ENCODE measurements around the gene PRSS33. TPM values are rescaled to one million over a fixed set of nuclear protein-coding genes. Genes with fewer than 3 reads are reported as not detected.

PRSS33 gene
- total RNA-seq, 1 donor from 2014 or later: not detected

- Histone ChIP-seq H3K36me3 (peaks cover 55% of the 10 kb centered on the region), H3K9me3 (replicated peaks) (no peaks in the 10 kb centered on the region), H3K27ac (replicated peaks) (no peak overlapping the region), H3K27me3 (ENCODE audit: low read depth) (no peaks in the 10 kb centered on the region), H3K4me3 (no peak overlapping the region), H3K4me1 (peaks cover 77% of the 10 kb centered on the region)
- TF ChIP-seq CTCF (IDR thresholded peaks at IDR 0.05; ENCODE audit: borderline replicate concordance): no peak
- intact Hi-C loops (cut with micrococcal nuclease): no loop called here
- DNase-seq: no peak
Measured at GRCh38 chr16:2757344-2757743, 30.0 kb downstream of the PRSS33 start.

- peaks cover 83% of the 10 kb centered on the region for H3K4me1 ChIP-seq
- H3K27ac ChIP-seq (replicated peaks): no peak overlapping the region
- no peaks in the 10 kb centered on the region for H3K9me3 ChIP-seq (replicated peaks)
- H3K27me3 ChIP-seq (ENCODE audit: low read depth): no peaks in the 10 kb centered on the region
- no peak for DNase-seq
- peaks cover 46% of the 10 kb centered on the region for H3K36me3 ChIP-seq
- TF ChIP-seq CTCF (IDR thresholded peaks at IDR 0.05; ENCODE audit: borderline replicate concordance): no peak
- intact Hi-C loops (cut with micrococcal nuclease): no loop called here
- H3K4me3 ChIP-seq: peak overlapping the region; percentile 82
Measured at GRCh38 chr16:2756288-2757015, 30.9 kb downstream of the PRSS33 start.

GRCh38 chr16:2755158-2755557 lies 32.2 kb downstream of the PRSS33 start:
- DNase-seq: no peak
- Histone ChIP-seq H3K9me3 (replicated peaks) (no peaks in the 10 kb centered on the region), H3K27ac (replicated peaks) (peak overlapping the region; percentile 99), H3K4me3 (peak overlapping the region; percentile 82), H3K4me1 (peaks cover 79% of the 10 kb centered on the region), H3K36me3 (peaks cover 33% of the 10 kb centered on the region), H3K27me3 (ENCODE audit: low read depth) (no peaks in the 10 kb centered on the region)
- TF ChIP-seq CTCF (IDR thresholded peaks at IDR 0.05; ENCODE audit: borderline replicate concordance): no peak
- intact Hi-C loops (cut with micrococcal nuclease): no loop called here

GRCh38 chr16:2753733-2754020 lies 33.7 kb downstream of the PRSS33 start:
- peak overlapping the region; percentile 82 for H3K4me3 ChIP-seq
- peaks cover 18% of the 10 kb centered on the region for H3K36me3 ChIP-seq
- intact Hi-C loops (cut with micrococcal nuclease): no loop called here
- no peaks in the 10 kb centered on the region for H3K9me3 ChIP-seq (replicated peaks)
- peaks cover 72% of the 10 kb centered on the region for H3K4me1 ChIP-seq
- no peak for DNase-seq
- H3K27ac ChIP-seq (replicated peaks): peak overlapping the region; percentile 99
- TF ChIP-seq CTCF (IDR thresholded peaks at IDR 0.05; ENCODE audit: borderline replicate concordance): no peak
- H3K27me3 ChIP-seq (ENCODE audit: low read depth): no peaks in the 10 kb centered on the region

GRCh38 chr16:2752850-2753732 lies 34.3 kb downstream of the PRSS33 start:
- Histone ChIP-seq H3K27me3 (ENCODE audit: low read depth) (no peaks in the 10 kb centered on the region), H3K4me1 (peaks cover 66% of the 10 kb centered on the region), H3K4me3 (peak overlapping the region; percentile 82), H3K27ac (replicated peaks) (peak overlapping the region; percentile 99), H3K36me3 (peaks cover 12% of the 10 kb centered on the region), H3K9me3 (replicated peaks) (no peaks in the 10 kb centered on the region)
- TF ChIP-seq CTCF (IDR thresholded peaks at IDR 0.05; ENCODE audit: borderline replicate concordance): no peak
- intact Hi-C loops (cut with micrococcal nuclease): no loop called here
- peak; percentile 87 for DNase-seq

All from left ventricle myocardium inferior (tissue), 1 donor.